HUES6 (cell line): Measurements from ENCODE around the gene USP32.
"Not testable (repeated sequence)": the region's sequence is repeated elsewhere in the genome, so short reads cannot be mapped to it uniquely, and the experiment has no call there.

Experiments used
- H3K27ac ChIP-seq: 2 replicates; pipeline ENCODE4 v1.7.0; 2013; ENCODE audit warnings: low read depth, mild to moderate bottlenecking, low read length, inconsistent platforms
- H3K27me3 ChIP-seq: 2 replicates; pipeline ENCODE4 v1.6.1; 2013; ENCODE audit warnings: low read length; ENCODE audit not compliant: control insufficient read depth, insufficient read depth
- H3K36me3 ChIP-seq: 2 replicates; pipeline ENCODE4 v1.6.1; 2013; ENCODE audit warnings: low read length; ENCODE audit not compliant: control insufficient read depth, insufficient read depth
- H3K4me1 ChIP-seq: 2 replicates; pipeline ENCODE4 v1.6.1; 2013; ENCODE audit warnings: low read length; ENCODE audit not compliant: control insufficient read depth, insufficient read depth
- H3K4me3 ChIP-seq: 2 replicates; pipeline ENCODE4 v1.5.1; 2013; ENCODE audit warnings: low read depth, low read length
- H3K9ac ChIP-seq: one replicate; pipeline ENCODE4 v1.6.1; 2013; ENCODE audit warnings: mild to moderate bottlenecking, low read length
- H3K9me3 ChIP-seq: 2 replicates; pipeline ENCODE4 v1.6.1; 2013; ENCODE audit warnings: low read depth, low read length; ENCODE audit not compliant: control insufficient read depth, insufficient read depth

The USP32 gene

GRCh38 chr17:60352569-60352968 lies 39.4 kb downstream of the USP32 start:
- H3K4me1 ChIP-seq: peaks cover 3% of the 10 kb centered on the region
- H3K27me3 ChIP-seq: no peaks in the 10 kb centered on the region
- H3K36me3 ChIP-seq: no peaks in the 10 kb centered on the region
- no peak overlapping the region for H3K4me3 ChIP-seq
- H3K9ac ChIP-seq: no peak overlapping the region
- no peaks in the 10 kb centered on the region for H3K9me3 ChIP-seq
- no peak overlapping the region for H3K27ac ChIP-seq

GRCh38 chr17:60352071-60352470 lies 39.9 kb downstream of the USP32 start:
- no peak overlapping the region for H3K4me3 ChIP-seq
- no peaks in the 10 kb centered on the region for H3K27me3 ChIP-seq
- H3K9ac ChIP-seq: no peak overlapping the region
- no peak overlapping the region for H3K27ac ChIP-seq
- no peaks in the 10 kb centered on the region for H3K9me3 ChIP-seq
- peaks cover 3% of the 10 kb centered on the region for H3K4me1 ChIP-seq
- H3K36me3 ChIP-seq: no peaks in the 10 kb centered on the region

GRCh38 chr17:60351012-60351695 lies 40.8 kb downstream of the USP32 start:
- no peak overlapping the region for H3K4me3 ChIP-seq
- no peak overlapping the region for H3K27ac ChIP-seq
- no peaks in the 10 kb centered on the region for H3K36me3 ChIP-seq
- peaks cover 3% of the 10 kb centered on the region for H3K4me1 ChIP-seq
- H3K9ac ChIP-seq: no peak overlapping the region
- H3K27me3 ChIP-seq: no peaks in the 10 kb centered on the region
- H3K9me3 ChIP-seq: no peaks in the 10 kb centered on the region

GRCh38 chr17:60348616-60349015 lies 43.3 kb downstream of the USP32 start:
- peaks cover 13% of the 10 kb centered on the region for H3K36me3 ChIP-seq

GRCh38 chr17:60345233-60345632 lies 46.7 kb downstream of the USP32 start:
- Histone ChIP-seq H3K27ac (no peak overlapping the region), H3K27me3 (no peaks in the 10 kb centered on the region), H3K4me3 (no peak overlapping the region), H3K9ac (no peak overlapping the region), H3K4me1 (no peaks in the 10 kb centered on the region), H3K9me3 (no peaks in the 10 kb centered on the region), H3K36me3 (peaks cover 27% of the 10 kb centered on the region)

More at GRCh38 chr17:60348616-60349015, 43.3 kb downstream of the USP32 start:
- H3K27me3 ChIP-seq: no peaks in the 10 kb centered on the region
- H3K4me1 ChIP-seq: peaks cover 3% of the 10 kb centered on the region; the same call in 1 of the 2 replicates
- no peak overlapping the region for H3K4me3 ChIP-seq
- no peak overlapping the region for H3K27ac ChIP-seq
- H3K9ac ChIP-seq: no peak overlapping the region
- no peaks in the 10 kb centered on the region for H3K9me3 ChIP-seq

- H3K27me3 ChIP-seq, H3K9ac ChIP-seq, H3K4me3 ChIP-seq, H3K9me3 ChIP-seq, H3K4me1 ChIP-seq, H3K27ac ChIP-seq: not testable (repeated sequence)
- H3K36me3 ChIP-seq: peaks cover 35% of the 10 kb centered on the region
Observed at GRCh38 chr17:60342492-60342891, 49.4 kb downstream of the USP32 start.

- no peak overlapping the region for H3K4me3 ChIP-seq
- no peak overlapping the region for H3K27ac ChIP-seq
- no peaks in the 10 kb centered on the region for H3K27me3 ChIP-seq
- H3K9me3 ChIP-seq: no peaks in the 10 kb centered on the region
- H3K36me3 ChIP-seq: peaks cover 11% of the 10 kb centered on the region; the same call in 1 of the 2 replicates
- peaks cover 10% of the 10 kb centered on the region for H3K4me1 ChIP-seq
- no peak overlapping the region for H3K9ac ChIP-seq
Observed at GRCh38 chr17:60335289-60335688, 56.6 kb downstream of the USP32 start.

GRCh38 chr17:60333628-60334031 lies 58.3 kb downstream of the USP32 start:
- Histone ChIP-seq H3K4me3 (no peak overlapping the region), H3K4me1 (peaks cover 12% of the 10 kb centered on the region), H3K27me3 (no peaks in the 10 kb centered on the region), H3K36me3 (peaks cover 7% of the 10 kb centered on the region; the same call in 1 of the 2 replicates), H3K9me3 (no peaks in the 10 kb centered on the region), H3K9ac (no peak overlapping the region), H3K27ac (no peak overlapping the region)

- peaks cover 17% of the 10 kb centered on the region for H3K4me1 ChIP-seq
- H3K27me3 ChIP-seq, H3K36me3 ChIP-seq, H3K27ac ChIP-seq, H3K9ac ChIP-seq, H3K4me3 ChIP-seq, H3K9me3 ChIP-seq: not testable (repeated sequence)
Observed at GRCh38 chr17:60333072-60333471, 58.9 kb downstream of the USP32 start.

- no peaks in the 10 kb centered on the region for H3K9me3 ChIP-seq
- no peaks in the 10 kb centered on the region for H3K27me3 ChIP-seq
- no peak overlapping the region for H3K4me3 ChIP-seq
- peaks cover 22% of the 10 kb centered on the region for H3K4me1 ChIP-seq
- peaks cover 3% of the 10 kb centered on the region; the same call in 1 of the 2 replicates for H3K36me3 ChIP-seq
- no peak overlapping the region for H3K9ac ChIP-seq
- H3K27ac ChIP-seq: 0 out of 2 replicates have a peak overlapping the region, but pooled peaks have one; percentile 21
Observed at GRCh38 chr17:60332574-60332973, 59.4 kb downstream of the USP32 start.

GRCh38 chr17:60330731-60331130 lies 61.2 kb downstream of the USP32 start:
- Histone ChIP-seq H3K27ac (no peak overlapping the region), H3K9ac (no peak overlapping the region), H3K4me3 (no peak overlapping the region), H3K27me3 (no peaks in the 10 kb centered on the region), H3K9me3 (no peaks in the 10 kb centered on the region), H3K4me1 (peaks cover 30% of the 10 kb centered on the region), H3K36me3 (peaks cover 3% of the 10 kb centered on the region; the same call in 1 of the 2 replicates)
